Fibroblast of mammary gland (primary cell): ENCODE results near the gene RNF208.

Experiments used
- DNase-seq: peaks from one replicate; pipeline ENCODE4 v3.0.0-alpha.2; 2010; ENCODE audit warnings: low read depth
- H3K4me3 ChIP-seq: 2 replicates; pipeline ENCODE4 v1.5.1; 2011; ENCODE audit warnings: low read depth, mild to moderate bottlenecking, low read length, moderate library complexity; ENCODE audit not compliant: control insufficient read depth
- CTCF ChIP-seq: conservative IDR thresholded peaks from 2 replicates; pipeline ENCODE4 v1.5.1; 2011; ENCODE audit warnings: low read depth, low read length, inconsistent platforms; ENCODE audit not compliant: control insufficient read depth, insufficient read depth

Gene RNF208

GRCh38 chr9:137219757-137220316, 2.2 kb downstream of the RNF208 start:
- TF ChIP-seq CTCF, result no peak
- H3K4me3 ChIP-seq, result no peak overlapping the region
- DNase-seq, result no peak

DNA sequence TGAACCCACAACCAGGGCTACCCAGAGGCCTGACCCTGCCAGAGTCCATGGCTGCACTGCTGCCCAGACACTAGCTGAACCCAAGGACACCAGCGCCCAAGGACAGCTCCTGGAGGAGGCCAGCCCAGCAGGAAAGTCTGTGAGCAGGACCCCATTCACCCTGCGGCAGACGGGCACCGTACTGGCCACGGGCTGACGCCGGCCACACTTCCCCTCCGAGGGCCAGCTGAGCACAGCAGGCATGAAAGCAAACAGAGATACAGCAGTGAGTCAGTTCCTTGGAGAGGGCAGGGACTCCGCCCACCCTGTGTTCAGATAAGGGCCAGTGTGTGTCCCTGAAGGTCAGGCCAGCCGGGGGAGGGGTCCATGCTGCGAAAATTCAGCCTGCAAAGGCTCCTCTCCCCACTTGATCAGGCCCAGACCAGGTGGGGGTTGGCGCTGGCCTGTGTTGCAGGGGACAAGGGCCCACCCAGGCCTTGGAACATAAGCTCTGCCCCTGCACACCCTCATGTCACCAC, 3.2 kb downstream of the RNF208 start:
- TF ChIP-seq CTCF, result no peak
- peak; percentile 14 for DNase-seq
- no peak overlapping the region for H3K4me3 ChIP-seq

DNA sequence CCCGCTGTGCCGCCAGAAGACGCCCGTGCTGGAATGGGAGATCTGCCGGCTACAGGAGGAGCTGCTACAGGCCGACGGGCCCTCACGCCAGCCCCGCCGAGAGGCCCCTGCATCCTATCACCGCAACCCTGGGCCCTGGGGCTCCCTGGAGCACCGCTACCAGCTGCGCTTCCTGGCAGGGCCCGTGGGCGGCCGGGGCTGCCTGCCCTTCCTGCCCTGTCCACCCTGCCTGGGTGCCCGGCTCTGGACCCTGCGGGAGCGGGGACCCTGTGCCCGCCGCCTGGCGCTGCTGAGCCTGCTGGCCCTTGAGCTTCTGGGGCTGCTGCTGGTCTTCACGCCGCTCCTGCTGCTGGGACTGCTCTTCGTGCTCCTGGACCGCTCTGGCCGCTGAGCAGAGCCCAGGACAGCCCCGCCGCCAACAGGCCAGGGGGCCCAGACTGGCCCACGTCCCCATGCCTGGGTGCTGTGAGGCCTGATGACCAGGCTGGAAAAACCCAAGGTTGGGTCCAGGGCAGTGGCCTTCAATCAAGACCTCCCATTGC, 3.8 kb downstream of the RNF208 start:
- no peak overlapping the region for H3K4me3 ChIP-seq
- TF ChIP-seq CTCF, result no peak
- DNase-seq, result no peak

DNA sequence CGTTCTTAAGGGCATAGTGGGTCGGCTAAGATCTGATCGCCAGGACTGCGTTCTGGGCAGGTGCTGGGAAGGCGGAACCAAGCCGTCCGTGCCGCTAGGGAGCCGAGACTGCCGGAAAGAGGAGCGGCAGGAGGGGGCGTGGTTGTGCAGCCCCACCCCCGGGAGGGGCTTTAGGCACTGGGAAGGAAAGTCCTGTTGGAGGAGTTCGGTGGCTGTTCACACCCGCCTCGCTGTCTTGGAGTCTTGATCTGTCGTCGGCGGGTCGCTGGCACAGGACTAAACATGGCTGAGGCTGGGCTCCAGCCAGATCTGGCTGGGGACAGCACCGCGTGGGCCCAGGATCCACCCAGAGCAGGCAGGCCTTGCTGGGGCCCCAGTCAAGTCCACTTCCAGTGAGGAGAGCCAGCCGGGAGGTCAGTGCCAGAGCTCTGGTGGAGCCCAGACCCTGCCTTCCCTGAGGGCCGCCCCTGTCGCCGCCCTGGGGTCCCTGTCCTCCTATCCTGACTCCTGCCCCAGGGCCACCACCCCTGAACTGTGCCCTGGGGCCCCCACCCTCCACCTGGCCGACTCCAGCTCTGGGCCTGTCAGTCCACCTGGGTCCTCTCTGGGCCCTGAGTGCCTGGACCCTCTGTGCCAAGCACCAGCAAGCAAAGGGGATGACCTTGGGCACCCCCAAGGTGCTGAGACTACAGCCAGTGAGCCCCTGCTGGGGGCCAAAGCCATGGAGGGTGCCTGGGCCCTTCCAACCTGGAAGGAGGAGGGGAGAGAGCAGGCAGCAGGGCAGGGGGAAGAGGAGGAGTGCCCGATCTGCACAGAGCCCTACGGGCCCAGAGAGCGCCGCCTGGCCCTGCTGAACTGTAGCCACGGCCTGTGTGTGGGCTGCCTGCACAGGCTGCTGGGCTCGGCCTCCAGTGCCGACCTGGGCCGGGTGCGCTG, 4.5 kb downstream of the RNF208 start:
- TF ChIP-seq CTCF, result no peak
- H3K4me3 ChIP-seq, result peak overlapping the region; percentile 7
- peak; percentile 34 for DNase-seq

DNA sequence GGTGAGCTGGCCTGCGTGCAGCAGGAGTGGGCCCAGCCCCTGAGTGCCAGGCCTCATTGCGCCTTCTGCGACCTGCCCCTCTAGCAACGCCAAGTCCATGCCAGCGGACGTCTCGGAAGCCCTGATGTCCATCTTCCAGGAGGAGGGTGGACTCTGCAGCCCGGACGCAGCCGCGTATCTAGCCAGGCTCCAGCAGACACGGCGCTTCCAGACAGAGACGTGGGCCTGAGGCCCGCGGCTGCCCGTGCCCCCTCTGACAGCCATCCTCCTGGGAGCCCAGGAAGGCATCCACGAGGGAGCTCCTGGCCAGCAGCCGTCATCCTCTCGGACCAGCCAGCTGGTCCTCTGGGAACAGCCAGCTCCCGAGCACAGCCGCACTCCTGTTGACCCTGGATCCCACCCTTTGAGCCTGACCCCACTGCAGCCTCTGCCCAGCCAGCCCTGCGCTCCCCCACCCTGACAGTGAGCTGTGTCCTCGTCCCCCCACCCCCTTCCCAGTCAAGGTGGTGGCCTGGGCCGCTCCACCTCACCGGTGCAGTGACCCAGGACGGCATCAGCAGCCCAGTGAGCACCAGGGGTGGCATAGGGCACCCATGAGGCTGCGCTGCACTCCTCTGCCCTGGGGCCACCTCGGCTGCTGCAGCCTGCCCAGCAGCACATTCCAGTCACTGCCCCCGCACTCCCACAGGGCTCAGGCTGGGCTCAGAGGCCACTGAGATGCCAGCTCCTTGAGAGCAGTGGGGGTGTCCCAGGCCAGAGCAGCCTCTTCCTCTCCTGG, 5.7 kb downstream of the RNF208 start:
- TF ChIP-seq CTCF, result no peak
- no peak overlapping the region for H3K4me3 ChIP-seq
- DNase-seq, result no peak
